Bronchial epithelial cell (primary cell): ENCODE measurements around the gene PRPF38A. TPM values are rescaled to one million over a fixed set of nuclear protein-coding genes. Genes with fewer than 3 reads are reported as not detected.
A peak's percentile ranks its signal among the peaks of the same experiment; 100 is the strongest.

Experiments used
- DNase-seq: peaks from one replicate; pipeline ENCODE4 v3.0.0-alpha.2; 2010; ENCODE audit warnings: low read depth
- FAIRE-seq: peaks from 2 replicates; lab custom pipeline; 2011; peaks lifted over from hg19 to GRCh38; lab: Jason Lieb, UNC
- H3K27me3 ChIP-seq: 2 replicates; pipeline ENCODE4 v1.5.1; 2011; ENCODE audit warnings: low read length; ENCODE audit not compliant: control insufficient read depth, insufficient read depth
- H3K36me3 ChIP-seq: 2 replicates; pipeline ENCODE4 v1.5.1; 2011; ENCODE audit warnings: low read length; ENCODE audit not compliant: control insufficient read depth, insufficient read depth
- H3K4me3 ChIP-seq: 2 replicates; pipeline ENCODE4 v1.5.1; 2011; ENCODE audit warnings: mild to moderate bottlenecking, low read depth, low read length, control low read depth
- CTCF ChIP-seq: IDR thresholded peaks from 2 replicates; pipeline ENCODE4 v1.5.1; 2011; ENCODE audit warnings: mild to moderate bottlenecking, moderate library complexity, low read length, control low read depth, inconsistent platforms; ENCODE audit not compliant: insufficient read depth, severe bottlenecking
- total RNA-seq: library from RNA; depleted of rRNA; stranded (reverse); fragments of >200 nt; gene quantifications from 2 replicates; pipeline ENCODE4 v1.2.1, GENCODE V29; 2014

PRPF38A gene
- total RNA-seq, 1 donor from 2014 or later, result 6.6 TPM

- no peak for TF ChIP-seq CTCF
- H3K4me3 ChIP-seq, result peak overlapping the region; percentile 85
- no peaks in the 10 kb centered on the region for H3K27me3 ChIP-seq
- peaks cover 10% of the 10 kb centered on the region for H3K36me3 ChIP-seq
- no peak for DNase-seq
- no peak for FAIRE-seq
Measured at GRCh38 chr1:52404975-52405338, 555 bp downstream of the PRPF38A start.

GRCh38 chr1:52413410-52413989 lies 9.1 kb downstream of the PRPF38A start:
- H3K4me3 ChIP-seq, result no peak overlapping the region
- DNase-seq, result peak; percentile 19
- TF ChIP-seq CTCF, result no peak
- H3K36me3 ChIP-seq, result peaks cover 25% of the 10 kb centered on the region
- no peak for FAIRE-seq
- H3K27me3 ChIP-seq, result no peaks in the 10 kb centered on the region

GRCh38 chr1:52414942-52415341 lies 10.5 kb downstream of the PRPF38A start:
- H3K27me3 ChIP-seq, result no peaks in the 10 kb centered on the region
- peaks cover 18% of the 10 kb centered on the region for H3K36me3 ChIP-seq
- H3K4me3 ChIP-seq, result no peak overlapping the region
- TF ChIP-seq CTCF, result no peak
- FAIRE-seq (no peak), DNase-seq (no peak)

GRCh38 chr1:52416811-52417210 lies 12.4 kb downstream of the PRPF38A start:
- DNase-seq (no peak), FAIRE-seq (no peak)
- Histone ChIP-seq H3K4me3 (no peak overlapping the region), H3K27me3 (no peaks in the 10 kb centered on the region), H3K36me3 (peaks cover 16% of the 10 kb centered on the region)
- no peak for TF ChIP-seq CTCF

- no peaks in the 10 kb centered on the region for H3K27me3 ChIP-seq
- H3K36me3 ChIP-seq, result peaks cover 8% of the 10 kb centered on the region
- FAIRE-seq (no peak), DNase-seq (no peak)
- no peak for TF ChIP-seq CTCF
- H3K4me3 ChIP-seq, result no peak overlapping the region
Measured at GRCh38 chr1:52420713-52421112, 16.3 kb downstream of the PRPF38A start.

- DNase-seq (no peak), FAIRE-seq (no peak)
- Histone ChIP-seq H3K36me3 (peaks cover 3% of the 10 kb centered on the region), H3K4me3 (no peak overlapping the region), H3K27me3 (no peaks in the 10 kb centered on the region)
- TF ChIP-seq CTCF, result no peak
Measured at GRCh38 chr1:52423055-52423454, 18.7 kb downstream of the PRPF38A start.
